ENCODE measurements around the gene MAST4. TPM values are rescaled to one million over a fixed set of nuclear protein-coding genes. Genes with fewer than 3 reads are reported as not detected.

MAST4 gene
- polyA plus RNA-seq, 1 donor (not counting 4 experiments of a cell fraction or from before 2014, with no cell fraction given), result 19.8 TPM

GRCh38 chr5:67176936-67177335, 580.7 kb downstream of the MAST4 start:
- FAIRE-seq (no peak), DNase-seq (ENCODE audit: low read depth, low spot score) (no peak)
- Histone ChIP-seq H4K20me1 (ENCODE audit: control insufficient read depth, extremely low read depth, insufficient read depth, low read length) (no peaks in the 10 kb centered on the region), H3K27ac (ENCODE audit: control insufficient read depth, insufficient read depth, low read length) (no peak overlapping the region), H3K4me1 (ENCODE audit: control insufficient read depth, extremely low read depth, insufficient read depth, low read length) (no peaks in the 10 kb centered on the region), H3K36me3 (ENCODE audit: control insufficient read depth in 2 of 2, extremely low read depth in 1 of 2, insufficient read depth in 2 of 2, low read length in 2 of 2) (peaks cover 0 to under 1% of the 10 kb centered on the region in 2 experiments), H2AFZ (ENCODE audit: control insufficient read depth, low read length) (no peak overlapping the region), H3K9me3 (ENCODE audit: control insufficient read depth, low read depth, low read length) (no peaks in the 10 kb centered on the region), H3K4me2 (ENCODE audit: control insufficient read depth, extremely low read depth, insufficient read depth, low read depth, low read length) (no peak overlapping the region), H3K4me3 (ENCODE audit: control insufficient read depth in 2 of 3, extremely low read depth in 1 of 3, insufficient read depth in 2 of 3, low read depth in 1 of 3, low read length in 3 of 3) (no peak overlapping the region), H3K27me3 (ENCODE audit: control insufficient read depth, extremely low read depth, insufficient read depth, low read length) (no peaks in the 10 kb centered on the region), H3K79me2 (ENCODE audit: control insufficient read depth, insufficient read depth, low read length) (no peaks in the 10 kb centered on the region), H3K9me1 (ENCODE audit: control insufficient read depth, extremely low read depth, insufficient read depth, low read length) (no peaks in the 10 kb centered on the region), H3K9ac (ENCODE audit: control insufficient read depth, extremely low read depth, insufficient read depth, low read length) (no peak overlapping the region)
- dilution Hi-C loops (cut with MboI; ENCODE audit: extremely low pct_ligation_motif_present, low sequenced_read_pairs), result no loop called here
- TF ChIP-seq EZH2 (IDR thresholded peaks at IDR 0.05; ENCODE audit: low read length), result no peak
- TF ChIP-seq, protein P1, sequence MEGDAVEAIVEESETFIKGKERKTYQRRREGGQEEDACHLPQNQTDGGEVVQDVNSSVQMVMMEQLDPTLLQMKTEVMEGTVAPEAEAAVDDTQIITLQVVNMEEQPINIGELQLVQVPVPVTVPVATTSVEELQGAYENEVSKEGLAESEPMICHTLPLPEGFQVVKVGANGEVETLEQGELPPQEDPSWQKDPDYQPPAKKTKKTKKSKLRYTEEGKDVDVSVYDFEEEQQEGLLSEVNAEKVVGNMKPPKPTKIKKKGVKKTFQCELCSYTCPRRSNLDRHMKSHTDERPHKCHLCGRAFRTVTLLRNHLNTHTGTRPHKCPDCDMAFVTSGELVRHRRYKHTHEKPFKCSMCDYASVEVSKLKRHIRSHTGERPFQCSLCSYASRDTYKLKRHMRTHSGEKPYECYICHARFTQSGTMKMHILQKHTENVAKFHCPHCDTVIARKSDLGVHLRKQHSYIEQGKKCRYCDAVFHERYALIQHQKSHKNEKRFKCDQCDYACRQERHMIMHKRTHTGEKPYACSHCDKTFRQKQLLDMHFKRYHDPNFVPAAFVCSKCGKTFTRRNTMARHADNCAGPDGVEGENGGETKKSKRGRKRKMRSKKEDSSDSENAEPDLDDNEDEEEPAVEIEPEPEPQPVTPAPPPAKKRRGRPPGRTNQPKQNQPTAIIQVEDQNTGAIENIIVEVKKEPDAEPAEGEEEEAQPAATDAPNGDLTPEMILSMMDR (optimal IDR thresholded peaks at IDR 0.05 in 1 of 3, IDR thresholded peaks at IDR 0.05 in 1 of 3, conservative IDR thresholded peaks at IDR 0.05 in 1 of 3; ENCODE audit: extremely low read depth in 1 of 3, insufficient read depth in 2 of 3, low read length in 3 of 3), result no peak

DNA sequence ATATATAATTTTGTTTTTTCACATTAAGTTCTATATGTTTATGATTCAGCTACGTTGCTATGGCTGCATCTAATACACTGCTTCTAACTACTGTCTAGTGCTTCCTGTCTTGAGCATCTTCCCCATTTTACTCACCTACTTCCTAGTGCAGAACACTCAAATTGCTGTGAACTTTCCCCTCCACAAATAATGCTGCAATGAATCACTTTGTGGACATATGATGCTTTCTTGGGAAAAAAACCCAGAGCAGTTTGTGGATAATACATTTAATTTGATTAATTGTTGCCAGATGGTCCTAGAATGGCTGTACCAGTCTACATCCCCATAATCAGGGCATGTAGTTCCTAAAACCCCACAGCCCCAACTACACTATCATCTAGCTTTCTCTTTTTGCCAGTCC, 581.9 kb downstream of the MAST4 start:
- TF ChIP-seq, protein P1 (optimal IDR thresholded peaks at IDR 0.05 in 1 of 3, IDR thresholded peaks at IDR 0.05 in 1 of 3, conservative IDR thresholded peaks at IDR 0.05 in 1 of 3; ENCODE audit: extremely low read depth in 1 of 3, insufficient read depth in 2 of 3, low read length in 3 of 3), result no peak
- TF ChIP-seq EZH2 (IDR thresholded peaks at IDR 0.05; ENCODE audit: low read length), result no peak
- DNase-seq (ENCODE audit: low read depth, low spot score) (no peak), FAIRE-seq (no peak)
- Histone ChIP-seq H3K9me1 (ENCODE audit: control insufficient read depth, extremely low read depth, insufficient read depth, low read length) (no peaks in the 10 kb centered on the region), H3K36me3 (ENCODE audit: control insufficient read depth in 2 of 2, extremely low read depth in 1 of 2, insufficient read depth in 2 of 2, low read length in 2 of 2) (no peaks in the 10 kb centered on the region), H4K20me1 (ENCODE audit: control insufficient read depth, extremely low read depth, insufficient read depth, low read length) (no peaks in the 10 kb centered on the region), H3K79me2 (ENCODE audit: control insufficient read depth, insufficient read depth, low read length) (no peaks in the 10 kb centered on the region), H3K27ac (ENCODE audit: control insufficient read depth, insufficient read depth, low read length) (no peak overlapping the region), H3K9ac (ENCODE audit: control insufficient read depth, extremely low read depth, insufficient read depth, low read length) (no peak overlapping the region), H3K4me1 (ENCODE audit: control insufficient read depth, extremely low read depth, insufficient read depth, low read length) (no peaks in the 10 kb centered on the region), H2AFZ (ENCODE audit: control insufficient read depth, low read length) (no peak overlapping the region), H3K9me3 (ENCODE audit: control insufficient read depth, low read depth, low read length) (no peaks in the 10 kb centered on the region), H3K27me3 (ENCODE audit: control insufficient read depth, extremely low read depth, insufficient read depth, low read length) (no peaks in the 10 kb centered on the region), H3K4me3 (ENCODE audit: control insufficient read depth in 2 of 3, extremely low read depth in 1 of 3, insufficient read depth in 2 of 3, low read depth in 1 of 3, low read length in 3 of 3) (no peak overlapping the region), H3K4me2 (ENCODE audit: control insufficient read depth, extremely low read depth, insufficient read depth, low read depth, low read length) (no peak overlapping the region)
- dilution Hi-C loops (cut with MboI; ENCODE audit: extremely low pct_ligation_motif_present, low sequenced_read_pairs), result no loop called here

Measured in keratinocyte (primary cell).